Suprapubic skin (tissue), 3 donors: ENCODE results near the gene APMAP.

Experiments
- CTCF ChIP-seq, 2 donors: fragments of 200-600 bp in 1 of 2; fragments of 450-650 bp in 1 of 2; sonication (generic) in 1 of 2; IDR thresholded peaks; one replicate each; pipeline ENCODE4 v1.5.1; 2016 to 2019; ENCODE audit warnings: antibody characterized with exemption in 2 of 2, mild to moderate bottlenecking in 1 of 2, moderate library complexity in 1 of 2
- POLR2A ChIP-seq, 2 donors: fragments of 450-650 bp; IDR thresholded peaks; one replicate each; pipeline ENCODE4 v1.6.1; 2017; ENCODE audit warnings: antibody characterized with exemption in 2 of 2, mild to moderate bottlenecking in 2 of 2, moderate library complexity in 2 of 2

GRCh38 chr20:25025091-25025861, 32.7 kb upstream of the APMAP start:
- no peak for TF ChIP-seq CTCF (IDR thresholded peaks at IDR 0.05)
- TF ChIP-seq POLR2A (IDR thresholded peaks at IDR 0.05), result no peak
